COLO668 (cell line): ENCODE data around the gene KCNK7.
"Not testable (repeated sequence)": the region's sequence is repeated elsewhere in the genome, so short reads cannot be mapped to it uniquely, and the experiment has no call there.

Experiments used
- DNase-seq: peaks from one replicate; lab custom pipeline; 2025; ENCODE audit not compliant: unreplicated experiment; lab: John Stamatoyannopoulos, UW

Gene KCNK7

DNA sequence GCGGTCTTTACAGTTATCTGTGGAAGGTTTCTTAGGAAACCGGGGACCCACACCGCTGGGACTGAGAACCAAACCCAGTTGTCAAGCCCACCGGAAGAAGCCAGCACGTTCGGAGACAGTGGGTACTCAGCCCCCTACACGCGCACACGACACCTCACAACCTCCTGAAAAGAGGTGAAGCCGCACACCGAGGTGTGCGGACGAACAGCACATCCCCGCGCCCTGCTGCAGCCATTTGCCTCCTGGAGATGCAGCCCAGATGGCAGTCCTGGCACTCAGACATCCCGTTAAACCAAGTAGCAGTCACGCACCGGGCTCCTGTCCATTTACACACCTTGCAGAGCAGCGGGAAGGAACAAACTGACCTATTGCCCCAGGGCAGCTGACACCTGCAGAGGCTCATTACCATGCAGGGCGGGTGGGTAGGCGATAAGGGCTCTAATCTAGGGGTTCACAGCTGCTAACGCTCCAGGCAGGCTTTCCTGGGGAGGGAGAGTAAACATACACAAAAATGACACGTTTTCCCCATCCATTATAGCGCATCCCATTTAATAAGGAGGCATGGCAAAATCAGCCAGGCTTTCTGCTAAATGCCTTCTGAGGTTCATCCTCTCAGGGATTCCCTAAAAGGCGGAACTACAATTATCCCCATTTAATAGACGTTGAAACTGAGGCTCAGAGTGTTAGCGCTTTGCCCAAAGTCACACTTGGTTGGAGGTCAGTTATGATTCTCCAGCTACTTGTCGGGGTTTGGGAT lies 20.6 kb downstream of the KCNK7 start:
- peak; percentile 61 for DNase-seq

DNA sequence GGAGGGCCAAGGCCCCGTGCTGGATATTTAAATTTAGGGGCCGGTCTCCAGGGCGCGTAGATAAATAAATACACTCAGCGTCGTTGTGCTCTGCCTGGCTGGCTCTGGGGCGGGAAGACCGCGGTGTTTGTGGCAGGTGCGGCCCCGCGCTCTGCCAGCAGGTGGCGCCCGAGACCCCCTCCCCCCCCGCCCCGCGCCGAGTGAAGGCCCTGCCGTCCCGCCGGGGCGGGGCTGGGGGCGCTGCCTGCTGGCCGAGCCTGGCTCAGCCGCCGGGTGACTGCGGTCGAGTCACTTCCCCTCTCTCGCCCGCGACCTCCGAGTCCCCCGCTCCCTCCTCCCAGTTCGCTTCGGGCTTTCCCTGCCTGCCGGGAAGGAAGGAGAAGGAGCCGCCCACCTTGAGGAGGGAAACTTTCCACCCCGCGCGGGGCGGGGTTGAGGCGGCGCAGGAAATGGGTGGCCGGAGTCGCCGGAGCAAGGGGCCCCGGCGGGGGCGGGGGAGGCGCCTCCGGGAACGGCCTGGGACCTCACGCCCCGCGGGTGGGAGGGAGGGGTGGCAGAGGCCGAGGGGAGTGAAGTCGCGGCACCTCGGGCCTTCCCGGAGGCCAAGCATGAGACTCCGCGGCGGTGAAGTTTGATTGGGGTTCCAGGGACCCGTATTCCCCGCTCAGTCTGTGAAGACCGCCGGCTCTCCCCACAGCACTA lies 21.3 kb downstream of the KCNK7 start:
- DNase-seq = peak; percentile 87

DNA sequence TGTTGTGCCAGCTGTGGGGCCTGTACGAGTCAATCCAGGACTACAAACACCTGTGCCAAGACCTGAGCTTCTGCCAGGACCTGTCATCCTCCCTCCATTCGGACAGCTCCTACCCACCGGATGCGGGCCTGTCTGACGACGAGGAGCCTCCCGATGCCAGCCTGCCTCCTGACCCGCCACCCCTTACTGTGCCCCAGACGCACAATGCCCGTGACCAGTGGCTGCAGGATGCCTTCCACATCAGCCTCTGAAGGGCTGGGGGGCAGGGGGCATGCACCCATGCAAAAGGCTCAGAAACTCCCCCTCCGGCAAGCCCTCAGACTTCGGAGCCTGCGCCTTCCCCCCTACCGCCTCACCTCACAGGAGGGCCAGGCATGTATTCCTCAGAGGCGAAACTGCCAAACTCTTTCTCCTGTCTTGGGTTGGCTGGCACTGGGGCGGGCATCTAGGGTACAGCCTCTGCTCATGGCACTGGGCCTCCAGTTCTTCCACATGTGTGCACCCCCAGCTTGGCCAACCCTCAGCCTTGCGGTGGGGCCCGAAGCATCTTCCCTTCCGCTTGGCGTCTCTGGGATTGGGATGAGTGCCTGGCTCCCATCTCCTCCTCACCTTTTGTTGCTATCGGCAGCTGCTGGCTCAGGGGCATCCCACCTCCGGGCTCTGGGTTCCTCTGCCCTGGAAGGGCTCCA lies 22.1 kb downstream of the KCNK7 start:
- no peak for DNase-seq

DNA sequence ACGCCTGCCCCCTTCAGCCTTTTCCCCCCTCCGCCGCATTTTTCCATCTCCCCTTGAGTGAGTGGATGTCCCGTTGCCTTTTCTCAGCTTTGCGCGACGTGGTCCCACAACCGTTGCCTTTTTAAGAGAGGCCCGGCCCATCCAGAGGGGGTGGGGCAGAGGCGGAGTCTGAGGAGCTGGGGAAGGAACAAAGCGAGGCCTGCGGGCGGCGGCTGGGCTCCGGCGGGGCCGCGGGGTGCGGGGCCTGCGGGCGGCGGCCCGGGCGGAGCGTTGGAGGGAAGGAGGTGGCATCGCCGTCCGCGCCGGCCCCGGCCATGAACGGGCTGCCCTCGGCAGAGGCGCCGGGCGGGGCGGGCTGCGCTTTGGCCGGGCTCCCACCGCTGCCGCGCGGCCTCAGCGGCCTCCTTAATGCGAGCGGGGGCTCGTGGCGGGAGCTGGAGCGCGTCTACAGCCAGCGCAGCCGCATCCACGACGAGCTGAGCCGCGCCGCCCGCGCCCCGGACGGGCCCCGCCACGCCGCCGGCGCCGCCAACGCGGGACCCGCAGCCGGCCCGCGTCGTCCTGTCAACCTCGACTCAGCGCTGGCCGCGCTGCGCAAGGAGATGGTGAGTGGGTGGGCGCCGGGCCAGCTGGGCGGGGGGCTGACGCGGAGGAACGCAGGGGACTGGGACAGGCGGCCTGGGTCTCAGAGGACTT lies 23.1 kb downstream of the KCNK7 start, which contains the start of gene FAM89B:
TSS of gene FAM89B (plus strand) at position 183 of the 696 bp plus-strand sequence. CDS start at position 315, 132 bp downstream.
- peak; percentile 76 for DNase-seq

DNA sequence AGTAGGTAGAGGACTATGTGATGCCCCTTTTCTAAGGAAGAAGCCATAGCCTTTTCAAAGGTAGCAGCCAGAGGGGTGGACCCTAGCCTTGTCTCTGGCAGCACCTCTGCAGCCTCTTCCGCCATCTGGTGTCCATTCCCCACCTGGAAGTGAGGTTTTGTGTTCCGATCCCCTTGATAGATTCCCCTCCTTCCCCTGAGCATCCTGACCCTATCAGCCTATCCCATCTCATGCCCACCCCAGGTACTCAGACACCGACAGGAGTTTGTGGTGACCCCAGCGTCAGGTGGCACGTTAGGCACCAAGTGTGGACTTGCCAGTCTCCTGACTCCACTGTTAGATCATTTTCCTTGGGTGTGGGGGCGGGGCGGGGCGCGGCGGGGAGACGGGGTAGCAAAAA lies 23.7 kb downstream of the KCNK7 start:
- peak; percentile 56 for DNase-seq

DNA sequence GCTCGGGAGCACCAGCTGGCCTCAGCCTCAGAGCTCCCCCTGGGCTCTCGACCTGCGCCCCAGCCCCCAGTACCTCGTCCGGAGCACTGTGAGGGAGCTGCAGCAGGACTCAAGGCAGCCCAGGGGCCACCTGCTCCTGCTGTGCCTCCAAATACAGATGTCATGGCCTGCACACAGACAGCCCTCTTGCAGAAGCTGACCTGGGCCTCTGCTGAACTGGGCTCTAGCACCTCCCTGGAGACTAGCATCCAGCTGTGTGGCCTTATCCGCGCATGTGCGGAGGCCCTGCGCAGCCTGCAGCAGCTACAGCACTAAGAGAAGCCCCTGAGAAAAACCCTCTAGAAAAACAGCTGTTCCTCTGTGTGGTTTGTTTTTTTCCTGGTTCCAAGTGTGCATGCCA lies 24.2 kb downstream of the KCNK7 start:
- no peak for DNase-seq

DNA sequence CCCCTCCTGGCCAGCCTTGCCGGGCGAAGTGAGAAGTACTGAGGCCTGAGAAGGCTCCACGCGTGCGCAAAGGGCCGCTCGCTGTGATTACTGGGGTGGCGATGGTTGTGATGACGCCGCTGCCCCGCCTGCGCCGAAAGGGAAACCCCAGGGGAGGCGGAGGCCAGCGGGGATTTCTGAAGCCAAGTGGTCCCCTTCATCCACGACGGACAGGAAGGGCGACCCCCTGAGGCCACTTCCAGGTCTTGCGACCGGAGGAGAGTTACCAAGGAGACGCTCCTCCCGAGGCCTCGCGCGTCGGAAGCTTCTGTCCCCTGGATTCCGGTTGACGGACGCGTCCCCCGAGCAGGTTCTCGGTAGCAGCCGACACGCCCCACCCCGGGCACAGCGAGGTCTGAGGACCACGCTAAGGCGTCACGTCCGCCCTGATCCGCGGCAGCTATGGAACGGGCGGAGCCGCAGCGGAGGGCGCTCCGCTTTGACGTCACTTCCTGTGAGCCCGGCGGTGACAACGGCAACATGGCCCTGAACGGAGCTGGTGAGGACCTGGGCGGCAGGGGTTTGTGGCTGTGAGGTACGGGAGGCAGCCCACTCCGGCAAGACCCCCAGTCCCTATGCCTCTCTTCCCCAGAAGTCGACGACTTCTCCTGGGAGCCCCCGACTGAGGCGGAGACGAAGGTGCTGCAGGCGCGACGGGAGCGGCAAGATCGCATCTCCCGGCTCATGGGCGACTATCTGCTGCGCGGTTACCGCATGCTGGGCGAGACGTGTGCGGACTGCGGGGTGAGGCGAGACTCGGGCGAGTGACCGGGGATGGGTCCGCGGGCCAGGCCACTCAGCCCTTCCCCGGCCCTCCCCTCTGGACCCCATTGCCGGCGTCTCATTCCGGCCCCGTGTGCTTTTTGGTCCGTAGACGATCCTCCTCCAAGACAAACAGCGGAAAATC lies 25.4 kb downstream of the KCNK7 start, which contains the start of gene ZNRD2:
TSS of gene ZNRD2 (plus strand) at position 505 of the 946 bp plus-strand sequence. CDS start at position 520, 15 bp downstream.
- peak; percentile 98 for DNase-seq

DNA sequence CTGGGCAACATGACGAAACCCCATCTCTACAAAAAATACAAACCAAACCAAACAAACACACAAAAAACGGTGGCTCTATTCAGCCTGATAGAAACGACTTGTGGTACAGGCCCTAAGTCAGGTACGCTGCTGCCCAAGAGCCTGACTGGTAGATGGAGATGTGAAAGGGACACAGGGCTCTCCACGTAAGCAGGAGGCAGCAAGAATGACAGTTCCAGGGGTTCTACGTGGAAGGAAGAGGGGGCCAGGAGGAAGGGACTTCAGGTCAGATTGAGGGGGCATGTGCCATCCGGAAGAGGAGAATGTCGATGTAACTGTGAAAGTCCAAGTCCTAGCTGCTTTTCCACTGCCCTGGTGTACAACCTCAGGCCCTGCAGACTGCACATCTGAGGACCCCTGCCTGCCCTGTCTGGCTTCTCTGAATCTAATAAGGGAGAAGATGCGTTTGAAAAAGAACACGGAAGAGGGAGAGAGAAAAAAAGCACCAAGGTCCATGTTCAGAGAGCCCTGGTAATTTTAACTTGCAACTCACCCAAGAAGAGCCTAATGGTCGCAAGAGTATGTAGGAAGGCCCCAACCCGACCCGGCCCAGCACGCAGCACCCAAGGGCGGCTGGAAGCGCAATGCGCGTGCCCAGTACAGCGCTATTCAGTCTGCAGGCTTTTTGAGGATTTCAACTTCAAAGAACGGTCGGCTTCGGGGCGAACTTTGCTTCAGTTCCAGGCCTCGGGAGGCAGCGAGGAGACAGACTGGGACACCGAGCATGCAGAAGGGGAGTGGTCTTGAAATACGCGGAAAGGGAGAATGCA lies 26.2 kb downstream of the KCNK7 start:
- DNase-seq = peak; percentile 76

DNA sequence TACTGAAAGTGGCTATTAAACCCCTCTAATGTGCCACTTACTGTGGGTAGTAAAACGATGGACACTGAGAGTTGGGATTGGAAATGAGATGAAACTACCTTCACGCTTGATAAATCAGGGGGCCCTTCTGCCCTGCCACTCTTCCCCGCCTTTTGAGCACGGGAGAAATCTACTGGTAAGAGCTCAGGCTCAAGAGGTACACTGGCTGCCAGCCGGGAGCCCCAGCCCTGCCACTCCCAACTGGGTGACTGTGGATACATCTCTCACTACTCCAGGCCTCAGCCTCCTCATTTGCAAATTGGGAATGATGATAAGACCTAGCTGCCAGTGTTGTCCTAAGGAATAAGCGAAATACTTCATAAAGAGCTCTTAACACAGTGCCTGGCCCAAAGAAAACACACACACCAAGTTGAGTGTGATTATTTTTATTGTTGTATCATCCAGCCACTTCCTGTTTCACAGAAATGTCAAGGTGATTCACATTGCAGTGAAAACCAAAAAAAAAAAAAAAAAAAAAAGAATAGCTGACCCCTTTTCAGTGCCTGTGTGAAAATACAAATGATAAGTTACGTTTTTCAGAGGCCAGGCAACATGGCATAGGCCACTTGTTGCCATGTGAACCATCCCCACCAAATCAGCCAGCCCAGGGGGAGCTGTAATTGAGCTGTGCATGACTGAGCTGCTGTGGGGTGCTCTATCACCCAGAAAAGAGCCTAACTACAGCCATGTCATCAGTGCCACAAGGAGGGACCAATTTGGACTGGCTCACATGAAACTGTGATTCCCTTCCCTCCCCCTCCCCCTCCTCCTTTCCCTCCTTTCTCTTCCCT lies 29.8 kb downstream of the KCNK7 start:
- no peak for DNase-seq

DNA sequence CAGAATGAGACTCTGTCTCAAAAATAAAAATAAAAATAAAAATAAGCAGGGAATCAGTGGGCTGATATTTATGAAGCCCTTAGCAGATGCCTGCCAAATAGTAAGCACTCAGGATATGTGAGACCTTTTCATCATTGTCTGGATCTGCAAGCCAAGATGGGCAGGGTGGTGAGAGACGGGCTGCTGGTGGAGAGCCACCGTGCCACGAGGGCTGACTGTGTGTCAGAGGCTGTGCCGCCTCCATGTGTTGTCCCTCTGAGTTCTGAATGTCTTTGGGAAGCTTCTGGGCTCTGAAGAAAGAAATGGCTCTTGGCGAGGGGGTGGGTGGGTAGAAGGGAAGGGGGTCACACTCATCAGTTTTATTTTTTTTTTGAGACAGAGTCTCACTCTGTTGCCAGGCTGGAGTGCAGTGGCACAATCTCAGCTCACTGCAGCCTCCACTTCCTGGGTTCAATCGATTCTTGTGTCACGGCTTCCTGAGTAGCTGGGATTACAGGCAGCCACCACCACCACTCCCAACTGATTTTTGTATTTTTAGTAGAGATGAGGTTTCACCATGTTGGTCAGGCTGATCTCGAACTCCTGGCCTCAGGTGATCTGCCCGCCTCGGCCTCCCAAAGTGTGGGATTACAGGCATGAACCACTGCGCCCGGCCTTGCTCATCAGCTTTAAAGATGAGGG lies 30.6 kb downstream of the KCNK7 start:
- DNase-seq = not testable (repeated sequence)

DNA sequence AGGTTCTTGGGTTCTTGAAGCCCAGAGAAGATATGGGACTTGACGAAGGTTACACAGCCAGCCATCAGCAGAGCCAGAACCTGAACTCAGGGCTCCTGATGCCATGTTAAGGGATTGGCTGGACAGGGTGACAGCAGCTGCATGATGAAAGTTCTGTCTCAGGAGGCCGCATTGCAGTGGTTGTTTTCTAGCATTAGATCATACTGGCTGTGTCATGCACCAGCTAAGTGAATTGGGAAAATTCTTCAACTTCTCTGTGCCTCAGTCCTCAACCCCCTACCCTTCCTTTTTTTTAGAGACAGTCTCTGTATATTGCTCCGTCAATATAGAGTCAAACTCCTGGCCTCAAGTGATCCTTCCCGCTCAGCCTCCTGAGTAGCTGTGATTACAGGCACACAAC lies 32.0 kb downstream of the KCNK7 start:
- DNase-seq = no peak

DNA sequence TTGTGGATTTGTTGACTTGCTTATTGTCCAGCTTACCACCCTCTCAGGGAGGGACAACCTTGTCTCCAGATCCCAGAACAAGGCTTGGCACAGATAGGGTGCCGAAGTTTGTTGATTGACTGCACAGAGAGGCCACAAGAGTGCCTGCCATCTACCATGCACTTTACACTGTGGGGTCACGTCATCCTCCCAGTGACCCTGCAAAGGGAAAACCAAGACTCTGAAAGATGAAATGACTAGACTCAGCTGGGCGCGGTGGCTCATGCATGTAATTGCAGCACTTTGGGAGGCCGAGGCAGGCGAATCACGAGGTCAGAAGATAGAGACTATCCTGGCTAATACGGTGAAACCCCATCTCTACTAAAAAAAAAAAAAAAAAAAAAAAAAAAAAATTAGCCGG lies 32.8 kb downstream of the KCNK7 start:
- no peak for DNase-seq

DNA sequence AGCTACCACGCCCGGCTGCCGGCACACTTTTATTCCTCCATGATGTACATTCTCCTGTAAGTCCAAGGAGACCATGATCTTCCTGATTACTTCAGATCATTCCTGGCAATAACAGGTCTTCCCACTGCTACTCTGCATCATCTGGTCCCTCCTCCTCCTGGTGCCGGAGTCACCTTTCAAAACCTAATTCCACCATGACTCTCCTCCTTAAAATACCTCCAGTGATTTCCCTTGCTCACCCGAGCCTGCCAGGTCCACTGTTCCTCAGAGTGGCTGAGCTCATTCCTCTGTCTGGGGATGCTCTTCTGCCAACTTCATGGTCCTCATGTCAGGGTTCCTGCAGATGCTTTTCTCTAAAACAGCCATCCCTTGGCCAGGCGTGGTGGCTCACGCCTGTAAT lies 33.6 kb downstream of the KCNK7 start:
- DNase-seq = no peak

DNA sequence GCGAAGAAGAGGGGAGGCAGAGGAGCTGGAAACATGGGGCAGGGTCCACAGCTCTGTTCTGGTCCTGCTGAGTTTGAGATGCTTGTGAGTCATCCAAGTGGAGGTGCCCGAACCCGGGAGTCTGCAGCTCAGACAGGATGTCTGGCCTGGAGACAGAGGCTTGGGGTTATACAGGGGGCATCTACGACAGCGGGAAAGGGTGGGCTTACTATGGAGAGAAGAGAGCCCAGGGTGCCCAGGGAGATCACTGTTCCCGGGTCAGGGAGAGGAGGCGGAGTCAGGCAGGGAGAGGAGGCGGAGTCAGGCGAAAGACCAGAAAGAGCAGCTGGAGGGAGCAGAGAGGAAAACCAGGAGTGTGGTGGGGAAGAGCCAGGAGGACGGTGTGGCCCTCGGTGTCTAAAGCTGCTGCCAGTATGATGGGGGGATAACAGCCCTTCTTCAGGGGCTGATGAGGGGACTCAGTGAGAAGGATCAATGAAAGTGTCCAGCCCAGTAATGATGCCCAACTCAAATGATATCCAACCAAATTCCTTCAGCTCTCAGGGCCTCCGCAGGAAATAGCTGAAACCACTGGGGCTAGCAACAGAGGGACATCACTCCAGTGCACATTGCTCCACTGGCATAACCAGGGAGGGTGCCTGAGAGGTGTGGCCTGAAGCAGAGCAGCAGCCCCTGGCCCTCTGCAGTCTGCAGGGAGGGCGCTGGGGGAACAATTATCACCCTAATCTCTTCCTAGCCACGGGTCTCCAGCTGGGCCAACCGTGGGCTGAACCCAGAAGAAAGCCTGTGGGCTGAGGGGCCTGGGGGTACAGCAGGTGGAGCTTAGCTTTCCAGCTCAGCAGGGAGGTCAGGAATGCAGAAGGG lies 34.8 kb downstream of the KCNK7 start:
- DNase-seq = peak; percentile 41

DNA sequence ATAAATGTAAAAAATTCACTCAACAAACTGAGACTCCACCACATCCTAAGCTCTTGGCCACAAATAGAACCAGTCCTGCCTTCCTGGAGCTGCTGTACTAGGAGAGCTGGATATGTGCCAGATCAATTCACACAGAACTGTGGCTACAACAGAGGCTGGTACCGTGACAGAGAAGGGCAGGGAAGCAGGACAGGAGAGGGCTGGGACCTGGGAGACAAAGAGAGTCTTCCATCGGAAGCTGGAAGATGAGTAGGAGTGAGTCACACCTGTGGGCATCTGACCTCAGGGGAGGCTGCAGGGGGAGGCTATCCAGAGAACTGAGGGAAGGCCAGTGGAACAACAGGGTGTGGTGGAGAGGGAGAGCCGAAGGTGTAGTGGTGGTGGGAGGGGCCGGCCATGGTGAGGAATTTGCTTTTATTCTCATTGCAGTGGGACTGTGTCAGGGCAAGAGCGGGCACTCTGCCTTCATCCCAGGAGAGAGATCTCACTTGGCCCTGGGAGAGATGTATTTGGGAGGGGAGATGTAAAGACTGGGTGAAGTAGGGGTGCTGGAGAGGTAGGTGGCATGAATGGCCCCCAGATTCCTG lies 35.6 kb downstream of the KCNK7 start:
- peak; percentile 73 for DNase-seq

DNA sequence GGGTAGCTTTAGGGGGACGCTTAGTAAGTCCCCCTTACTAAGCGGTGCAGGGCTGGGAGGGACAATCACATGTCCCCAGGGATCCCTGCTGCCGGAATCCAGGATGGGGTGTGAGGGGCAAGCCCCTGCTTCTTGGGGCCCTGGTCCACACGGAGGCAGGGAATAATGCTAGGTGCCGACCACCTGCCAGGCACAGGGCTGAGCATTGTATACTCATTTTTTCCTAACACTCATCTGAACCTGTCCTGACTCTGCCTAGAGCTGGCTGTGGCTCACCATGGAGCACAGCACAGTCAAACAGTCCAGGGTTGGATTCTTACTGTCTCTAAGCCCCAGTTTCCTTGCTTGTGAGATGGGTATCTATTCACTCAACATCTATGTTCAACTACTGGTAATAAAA lies 36.1 kb downstream of the KCNK7 start:
- DNase-seq = no peak
